ENCODE results near the gene FHIT. TPM values are rescaled to one million over a fixed set of nuclear protein-coding genes. Genes with fewer than 3 reads are reported as not detected.

Gene FHIT
- total and polyA plus RNA-seq, 4 donors, result 2.1 to 14.7 (median 6.6) TPM

- Histone ChIP-seq H3K9me3 (ENCODE audit: control insufficient read depth in 4 of 4, low read length in 3 of 4) (no peaks in the 10 kb centered on the region), H3K27me3 (ENCODE audit: control insufficient read depth in 4 of 4, insufficient read depth in 4 of 4, low read length in 3 of 4) (no peaks in the 10 kb centered on the region), H3K27ac (ENCODE audit: low read depth in 1 of 2, low read length in 2 of 2) (no peak overlapping the region), H3K4me1 (ENCODE audit: control insufficient read depth in 4 of 4, insufficient read depth in 4 of 4, low read length in 3 of 4) (peaks cover 5 to 27% (median 13%) of the 10 kb centered on the region in 4 donors), H3K36me3 (ENCODE audit: control insufficient read depth in 4 of 4, insufficient read depth in 3 of 4, low read depth in 1 of 4, low read length in 3 of 4) (no peaks in the 10 kb centered on the region), H3K4me3 (ENCODE audit: low read depth in 1 of 3, low read length in 3 of 3) (no peak overlapping the region), H3K9ac (ENCODE audit: low read depth in 1 of 2, low read length in 2 of 2) (no peak overlapping the region)
- TF ChIP-seq, protein P1, sequence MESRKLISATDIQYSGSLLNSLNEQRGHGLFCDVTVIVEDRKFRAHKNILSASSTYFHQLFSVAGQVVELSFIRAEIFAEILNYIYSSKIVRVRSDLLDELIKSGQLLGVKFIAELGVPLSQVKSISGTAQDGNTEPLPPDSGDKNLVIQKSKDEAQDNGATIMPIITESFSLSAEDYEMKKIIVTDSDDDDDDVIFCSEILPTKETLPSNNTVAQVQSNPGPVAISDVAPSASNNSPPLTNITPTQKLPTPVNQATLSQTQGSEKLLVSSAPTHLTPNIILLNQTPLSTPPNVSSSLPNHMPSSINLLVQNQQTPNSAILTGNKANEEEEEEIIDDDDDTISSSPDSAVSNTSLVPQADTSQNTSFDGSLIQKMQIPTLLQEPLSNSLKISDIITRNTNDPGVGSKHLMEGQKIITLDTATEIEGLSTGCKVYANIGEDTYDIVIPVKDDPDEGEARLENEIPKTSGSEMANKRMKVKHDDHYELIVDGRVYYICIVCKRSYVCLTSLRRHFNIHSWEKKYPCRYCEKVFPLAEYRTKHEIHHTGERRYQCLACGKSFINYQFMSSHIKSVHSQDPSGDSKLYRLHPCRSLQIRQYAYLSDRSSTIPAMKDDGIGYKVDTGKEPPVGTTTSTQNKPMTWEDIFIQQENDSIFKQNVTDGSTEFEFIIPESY (IDR thresholded peaks at IDR 0.05), result no peak
- TF ChIP-seq CTCF (IDR thresholded peaks at IDR 0.05; ENCODE audit: low read depth, low read length, missing input control) (no peak), HNF4G (IDR thresholded peaks at IDR 0.05) (no peak), TAF1 (conservative IDR thresholded peaks at IDR 0.05) (no peak), RXRA (IDR thresholded peaks at IDR 0.05) (no peak), YY1 (IDR thresholded peaks at IDR 0.05) (no peak), GABPA (IDR thresholded peaks at IDR 0.05 in 1 of 2, conservative IDR thresholded peaks at IDR 0.05 in 1 of 2) (no peak), HNF4A (conservative IDR thresholded peaks at IDR 0.05) (no peak), JUND (IDR thresholded peaks at IDR 0.05) (no peak), SP1 (IDR thresholded peaks at IDR 0.05) (no peak), ATF3 (IDR thresholded peaks at IDR 0.05) (no peak), NR2F2 (IDR thresholded peaks at IDR 0.05) (no peak), FOXA1 (IDR thresholded peaks at IDR 0.05) (no peak), FOXA2 (IDR thresholded peaks at IDR 0.05) (no peak), EGR1 (IDR thresholded peaks at IDR 0.05; ENCODE audit: low read depth in 2 of 2) (no peak), RAD21 (IDR thresholded peaks at IDR 0.05) (no peak)
- TF ChIP-seq, protein P2, sequence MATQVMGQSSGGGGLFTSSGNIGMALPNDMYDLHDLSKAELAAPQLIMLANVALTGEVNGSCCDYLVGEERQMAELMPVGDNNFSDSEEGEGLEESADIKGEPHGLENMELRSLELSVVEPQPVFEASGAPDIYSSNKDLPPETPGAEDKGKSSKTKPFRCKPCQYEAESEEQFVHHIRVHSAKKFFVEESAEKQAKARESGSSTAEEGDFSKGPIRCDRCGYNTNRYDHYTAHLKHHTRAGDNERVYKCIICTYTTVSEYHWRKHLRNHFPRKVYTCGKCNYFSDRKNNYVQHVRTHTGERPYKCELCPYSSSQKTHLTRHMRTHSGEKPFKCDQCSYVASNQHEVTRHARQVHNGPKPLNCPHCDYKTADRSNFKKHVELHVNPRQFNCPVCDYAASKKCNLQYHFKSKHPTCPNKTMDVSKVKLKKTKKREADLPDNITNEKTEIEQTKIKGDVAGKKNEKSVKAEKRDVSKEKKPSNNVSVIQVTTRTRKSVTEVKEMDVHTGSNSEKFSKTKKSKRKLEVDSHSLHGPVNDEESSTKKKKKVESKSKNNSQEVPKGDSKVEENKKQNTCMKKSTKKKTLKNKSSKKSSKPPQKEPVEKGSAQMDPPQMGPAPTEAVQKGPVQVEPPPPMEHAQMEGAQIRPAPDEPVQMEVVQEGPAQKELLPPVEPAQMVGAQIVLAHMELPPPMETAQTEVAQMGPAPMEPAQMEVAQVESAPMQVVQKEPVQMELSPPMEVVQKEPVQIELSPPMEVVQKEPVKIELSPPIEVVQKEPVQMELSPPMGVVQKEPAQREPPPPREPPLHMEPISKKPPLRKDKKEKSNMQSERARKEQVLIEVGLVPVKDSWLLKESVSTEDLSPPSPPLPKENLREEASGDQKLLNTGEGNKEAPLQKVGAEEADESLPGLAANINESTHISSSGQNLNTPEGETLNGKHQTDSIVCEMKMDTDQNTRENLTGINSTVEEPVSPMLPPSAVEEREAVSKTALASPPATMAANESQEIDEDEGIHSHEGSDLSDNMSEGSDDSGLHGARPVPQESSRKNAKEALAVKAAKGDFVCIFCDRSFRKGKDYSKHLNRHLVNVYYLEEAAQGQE (IDR thresholded peaks at IDR 0.05), result no peak
- TF ChIP-seq, protein P3, sequence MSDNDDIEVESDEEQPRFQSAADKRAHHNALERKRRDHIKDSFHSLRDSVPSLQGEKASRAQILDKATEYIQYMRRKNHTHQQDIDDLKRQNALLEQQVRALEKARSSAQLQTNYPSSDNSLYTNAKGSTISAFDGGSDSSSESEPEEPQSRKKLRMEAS (IDR thresholded peaks at IDR 0.05), result no peak
- no peak for DNase-seq (ENCODE audit: low spot score)
Observed at GRCh38 chr3:60316121-60316797, 935.0 kb downstream of the FHIT start.

Data from liver (tissue), 9 donors.